Adrenal gland (tissue), 12 donors: ENCODE measurements around the gene GMDS. TPM values are rescaled to one million over a fixed set of nuclear protein-coding genes. Genes with fewer than 3 reads are reported as not detected.

Experiments
- DNase-seq, 7 donors: peaks; one replicate each; pipeline ENCODE4 v3.0.0-alpha.2; 2019 to 2020
- H3K27ac ChIP-seq, 5 donors: fragments of 200-600 bp; sonication (generic) in 4 of 5; 1 replicate in 3 of 5; 2 replicates in 2 of 5; pipeline versions ENCODE4 v1.5.1 to v1.8.0; 2016 to 2020; ENCODE audit warnings: mild to moderate bottlenecking in 1 of 5
- H3K27me3 ChIP-seq: fragments of 200-600 bp; 2 replicates; pipeline ENCODE4 v1.8.0; 2021
- H3K36me3 ChIP-seq, 2 donors: fragments of 200-600 bp; replicated peaks in 1 of 2; 1 replicate in 1 of 2; 2 replicates in 1 of 2; pipeline versions ENCODE4 v1.5.1 to v1.8.0; 2018 to 2022
- H3K4me1 ChIP-seq, 2 donors: fragments of 200-600 bp; replicated peaks in 1 of 2; 1 replicate in 1 of 2; 2 replicates in 1 of 2; pipeline versions ENCODE4 v1.5.1 to v1.8.0; 2018 to 2021
- H3K4me3 ChIP-seq, 4 donors: fragments of 200-600 bp; sonication (generic) in 3 of 4; one replicate each; pipeline ENCODE4 v1.5.1; 2016 to 2018
- H3K9me3 ChIP-seq, 3 donors: fragments of 200-600 bp; sonication (generic) in 1 of 3; replicated peaks in 1 of 3; 1 replicate in 2 of 3; 2 replicates in 1 of 3; pipeline versions ENCODE4 v1.5.1 to v1.8.0; 2016 to 2021
- CTCF ChIP-seq, 6 experiments: fragments of 450-650 bp in 4 of 6; fragments of 200-600 bp in 2 of 6; sonication (generic) in 1 of 6; IDR thresholded peaks; 1 replicate in 5 of 6; 2 replicates in 1 of 6; pipeline versions ENCODE4 v1.5.1 to v1.8.0; 2016 to 2021; ENCODE audit warnings: antibody characterized with exemption in 6 of 6, mild to moderate bottlenecking in 2 of 6, moderate library complexity in 1 of 6
- POLR2A ChIP-seq, 2 donors: fragments of 450-650 bp; IDR thresholded peaks; one replicate each; pipeline ENCODE4 v1.6.1; 2017; ENCODE audit warnings: antibody characterized with exemption in 2 of 2, mild to moderate bottlenecking in 2 of 2, moderate library complexity in 1 of 2
- WGBS, 4 donors: extraction: QIAGEN DNeasy Blood & Tissue Kit in 2 of 4; methylation state at CpG; one replicate each; pipeline versions ENCODE4 v1.1.5 to v1.1.7; 2013 to 2017; 5-methylcytosine and 5-hydroxymethylcytosine counted together
- intact Hi-C, 2 donors: fragments of 100-400 bp; cut with DNase I; formaldehyde crosslinking; loops; one replicate each; pipeline versions ENCODE4 v1.14.1 to v1.15.0; 2022 to 2023
- polyA plus RNA-seq, 3 donors: library from polyadenylated mRNA; stranded (reverse); fragments of 200-250 nt in 2 of 3; fragments of 350-450 nt in 1 of 3; fragmentation: Illumina TruSeq in 1 of 3; extraction: RNeasy Lipid Tissue Mini Kit (QIAGEN cat#74804) in 1 of 3; gene quantifications; one replicate each; pipeline ENCODE4 v1.2.3, GENCODE V29; 2013 to 2014
- total RNA-seq, 9 donors: library from RNA; depleted of rRNA in 4 of 9; stranded (reverse); fragments of >200 nt in 4 of 9; fragments of 120-200 nt in 1 of 9; fragmentation: NEBNext Ultra II Directional in 1 of 9; extraction: Animal tissue kit (Norgen Biotek cat#: 25700) in 1 of 9; gene quantifications; one replicate each; pipeline versions ENCODE4 v1.1.0 to v1.2.4, GENCODE V29; 2013 to 2023
- donor health status: healthy with polysubstance abuse.
- donor health status: Bipolar disorder and iron deficiency.
- donor health status: DM: yes; HTN: yes; CAD: no.
- donor health status: DM: no; HTN: no; CAD: no.
- donor health status: DM: no; HTN: no; CAD: no.
- donor health status: DM: yes; HTN: yes; CAD: no.

The GMDS gene
- total and polyA plus RNA-seq, 12 donors: 8.5 to 39.2 (median 15.2) TPM

GRCh38 chr6:1906609-1907008 lies 338.8 kb downstream of the GMDS start:
- no peak overlapping the region for H3K4me3 ChIP-seq
- no peak for TF ChIP-seq POLR2A (IDR thresholded peaks at IDR 0.05)
- TF ChIP-seq CTCF (IDR thresholded peaks at IDR 0.05): no peak
- H3K27ac ChIP-seq: no peak overlapping the region
- no peaks in the 10 kb centered on the region for H3K27me3 ChIP-seq
- WGBS, 4 donors: 85 to 94% (median 89%) methylated on average over 6 of the region's 6 CpGs
- intact Hi-C loops: no loop called here
- no peak for DNase-seq
- H3K36me3 ChIP-seq: no peaks in the 10 kb centered on the region
- H3K4me1 ChIP-seq: peaks cover 15 to 17% of the 10 kb centered on the region in 2 donors
- H3K9me3 ChIP-seq: no peaks in the 10 kb centered on the region

GRCh38 chr6:1906014-1906413 lies 339.4 kb downstream of the GMDS start:
- 64 to 79% (median 78%) methylated on average over 1 of the region's 1 CpG for WGBS, 4 donors
- Histone ChIP-seq H3K36me3 (no peaks in the 10 kb centered on the region), H3K4me1 (peaks cover 15 to 17% of the 10 kb centered on the region in 2 donors), H3K27me3 (no peaks in the 10 kb centered on the region), H3K27ac (no peak overlapping the region), H3K9me3 (no peaks in the 10 kb centered on the region), H3K4me3 (no peak overlapping the region)
- intact Hi-C loops: no loop called here
- TF ChIP-seq CTCF (IDR thresholded peaks at IDR 0.05): no peak
- TF ChIP-seq POLR2A (IDR thresholded peaks at IDR 0.05): no peak
- no peak for DNase-seq

- DNase-seq: no peak
- intact Hi-C loops: no loop called here
Measured at GRCh38 chr6:1904898-1905297, 340.5 kb downstream of the GMDS start.

GRCh38 chr6:1904466-1904799 lies 341.0 kb downstream of the GMDS start:
- peaks cover 15 to 17% of the 10 kb centered on the region in 2 donors for H3K4me1 ChIP-seq
- H3K4me3 ChIP-seq: peak overlapping the region in 1 of 4 donors; percentile 13
- H3K9me3 ChIP-seq: no peaks in the 10 kb centered on the region
- H3K27me3 ChIP-seq: no peaks in the 10 kb centered on the region
- intact Hi-C loops: no loop called here
- TF ChIP-seq CTCF (IDR thresholded peaks at IDR 0.05) (no peak), POLR2A (IDR thresholded peaks at IDR 0.05) (peak in 1 of 2 donors; percentile 67)
- 23 to 29% (median 27%) methylated on average over 8 to 9 of the region's 9 CpGs for WGBS, 4 donors
- no peaks in the 10 kb centered on the region for H3K36me3 ChIP-seq
- peak; percentile 40 to 87 (median 69) for DNase-seq
- peak overlapping the region in 4 of 5 donors; percentile 56 to 75 (median 69) for H3K27ac ChIP-seq

More at GRCh38 chr6:1904898-1905297, 340.5 kb downstream of the GMDS start:
- Histone ChIP-seq H3K9me3 (no peaks in the 10 kb centered on the region), H3K4me1 (peaks cover 15 to 17% of the 10 kb centered on the region in 2 donors), H3K27me3 (no peaks in the 10 kb centered on the region), H3K27ac (peak overlapping the region in 1 of 5 donors; percentile 75), H3K36me3 (no peaks in the 10 kb centered on the region), H3K4me3 (no peak overlapping the region)
- 83 to 86% (median 84%) methylated on average over 5 to 6 of the region's 6 CpGs for WGBS, 4 donors
- no peak for TF ChIP-seq CTCF (IDR thresholded peaks at IDR 0.05)
- TF ChIP-seq POLR2A (IDR thresholded peaks at IDR 0.05): no peak
